Posterior cingulate gyrus (tissue), 11 donors: Measurements from ENCODE around the gene HIC2.
"Not testable (repeated sequence)": the region's sequence is repeated elsewhere in the genome, so short reads cannot be mapped to it uniquely, and the experiment has no call there.

ENCODE experiments used
- DNase-seq, 10 donors: peaks; one replicate each; pipeline versions ENCODE4 v3.0.0 to v3.0.0-alpha.2; 2020 to 2021; ENCODE audit warnings: mixed read lengths in 3 of 10
- intact Hi-C: fragments of 100-400 bp; cut with DNase I; formaldehyde crosslinking; loops from one replicate; pipeline ENCODE4 v1.15.1; 2023

The HIC2 gene

GRCh38 chr22:21424084-21424709, 7.0 kb downstream of the HIC2 start:
- intact Hi-C loops, DNase-seq: not testable (repeated sequence)

- DNase-seq, intact Hi-C loops: not testable (repeated sequence)
Observed at GRCh38 chr22:21434378-21435233, 17.4 kb downstream of the HIC2 start.

- peak in 2 of 10 donors; percentile 69 to 74 for DNase-seq
- intact Hi-C loops: not testable (repeated sequence)
Observed at GRCh38 chr22:21435998-21436810, 19.0 kb downstream of the HIC2 start.

- DNase-seq: peak in 2 of 10 donors; percentile 23 to 47
- intact Hi-C loops: not testable (repeated sequence)
Observed at GRCh38 chr22:21438013-21438412, 20.8 kb downstream of the HIC2 start.

- DNase-seq, intact Hi-C loops: not testable (repeated sequence)
Observed at GRCh38 chr22:21440018-21440636, 23.0 kb downstream of the HIC2 start.

GRCh38 chr22:21440676-21441075, 23.5 kb downstream of the HIC2 start:
- intact Hi-C loops, DNase-seq: not testable (repeated sequence)

- peak in 1 of 10 donors; percentile 35 for DNase-seq
- intact Hi-C loops: not testable (repeated sequence)
Observed at GRCh38 chr22:21441170-21441569, 24.0 kb downstream of the HIC2 start.

- intact Hi-C loops, DNase-seq: not testable (repeated sequence)
Observed at GRCh38 chr22:21442123-21442522, 25.0 kb downstream of the HIC2 start.

- peak in 5 of 10 donors; percentile 8 to 39 (median 33) for DNase-seq
- intact Hi-C loops: not testable (repeated sequence)
Observed at GRCh38 chr22:21442646-21443045, 25.5 kb downstream of the HIC2 start.

GRCh38 chr22:21443057-21443734, 26.0 kb downstream of the HIC2 start:
- intact Hi-C loops: no loop called here
- DNase-seq: peak in 5 of 10 donors; percentile 5 to 67 (median 33)

- DNase-seq: peak in 5 of 10 donors; percentile 3 to 62 (median 39)
- intact Hi-C loops: no loop called here
Observed at GRCh38 chr22:21443735-21444421, 26.7 kb downstream of the HIC2 start.

- DNase-seq: peak in 6 of 10 donors; percentile 7 to 82 (median 46)
- intact Hi-C loops: no loop called here
Observed at GRCh38 chr22:21444701-21445436, 27.7 kb downstream of the HIC2 start.

- peak in 4 of 10 donors; percentile 6 to 68 (median 56) for DNase-seq
- intact Hi-C loops: no loop called here
Observed at GRCh38 chr22:21445437-21446127, 28.4 kb downstream of the HIC2 start.

GRCh38 chr22:21446128-21446826, 29.1 kb downstream of the HIC2 start:
- intact Hi-C loops: no loop called here
- peak in 6 of 10 donors; percentile 5 to 78 (median 43) for DNase-seq

GRCh38 chr22:21446827-21447690, 29.9 kb downstream of the HIC2 start:
- intact Hi-C loops: no loop called here

More at GRCh38 chr22:21446827-21447690, 29.9 kb downstream of the HIC2 start:
- peak in 4 of 10 donors; percentile 21 to 67 (median 41) for DNase-seq
